Heart left ventricle (tissue), 13 donors: Measurements from ENCODE around the gene SYNPO.

Experiments
- POLR2A ChIP-seq, 2 donors: fragments of 450-650 bp; IDR thresholded peaks; one replicate each; pipeline ENCODE4 v1.6.1; 2017; ENCODE audit warnings: antibody characterized with exemption in 2 of 2, mild to moderate bottlenecking in 2 of 2, moderate library complexity in 2 of 2
- TF ChIP-seq, protein P1 (sequence below), 12 donors: fragments of 200-600 bp; sonication (generic) in 4 of 12; IDR thresholded peaks; one replicate each; pipeline versions ENCODE4 v1.5.0 to v1.8.0; 2018 to 2022; ENCODE audit warnings: antibody characterized with exemption in 12 of 12, mild to moderate bottlenecking in 5 of 12
- donor health status: ischemic (EF 13 %, LVEDD 7.1; RV severe dilation, severe dysfunction).
- donor health status: DM: no; HTN: yes; CAD: no.
- donor health status: DM: no; HTN: no; CAD: no.
- donor health status: ischemic (EF 25% LVEDD 6.9; RV normal size, moderate dysfunction).
- donor health status: ischemic (EF 25% LVEDD 5.7; RV mildly dilated, moderate dysfunction).
- donor health status: ischemic (EF 35%, LVEDD 5.7; RV mildly dilated, moderate dysfunction).
- donor health status: nonischemic (EF 11% LVEDD 7.7; RV severe dilation, severe dysfunction).
- donor health status: DM: yes; HTN: yes; CAD: no.
- donor health status: PGD.
- donor health status: ischemic (EF 29% LVEDD 5.4; RV normal size, mild dysfunction).
- donor health status: nonischemic (EF 23%, LVEDD 6.1; RV moderate dilation, normal function).

DNA sequence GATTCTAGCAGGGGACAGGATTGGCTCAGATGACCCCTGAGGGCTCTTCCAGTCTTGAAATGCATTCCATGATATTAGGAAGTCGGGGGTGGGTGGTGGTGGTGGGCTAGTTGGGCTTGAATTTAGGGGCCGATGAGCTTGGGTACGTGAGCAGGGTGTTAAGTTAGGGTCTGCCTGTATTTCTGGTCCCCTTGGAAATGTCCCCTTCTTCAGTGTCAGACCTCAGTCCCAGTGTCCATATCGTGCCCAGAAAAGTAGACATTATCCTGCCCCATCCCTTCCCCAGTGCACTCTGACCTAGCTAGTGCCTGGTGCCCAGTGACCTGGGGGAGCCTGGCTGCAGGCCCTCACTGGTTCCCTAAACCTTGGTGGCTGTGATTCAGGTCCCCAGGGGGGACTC is 17.7 kb downstream of the SYNPO start:
- TF ChIP-seq, protein P1, sequence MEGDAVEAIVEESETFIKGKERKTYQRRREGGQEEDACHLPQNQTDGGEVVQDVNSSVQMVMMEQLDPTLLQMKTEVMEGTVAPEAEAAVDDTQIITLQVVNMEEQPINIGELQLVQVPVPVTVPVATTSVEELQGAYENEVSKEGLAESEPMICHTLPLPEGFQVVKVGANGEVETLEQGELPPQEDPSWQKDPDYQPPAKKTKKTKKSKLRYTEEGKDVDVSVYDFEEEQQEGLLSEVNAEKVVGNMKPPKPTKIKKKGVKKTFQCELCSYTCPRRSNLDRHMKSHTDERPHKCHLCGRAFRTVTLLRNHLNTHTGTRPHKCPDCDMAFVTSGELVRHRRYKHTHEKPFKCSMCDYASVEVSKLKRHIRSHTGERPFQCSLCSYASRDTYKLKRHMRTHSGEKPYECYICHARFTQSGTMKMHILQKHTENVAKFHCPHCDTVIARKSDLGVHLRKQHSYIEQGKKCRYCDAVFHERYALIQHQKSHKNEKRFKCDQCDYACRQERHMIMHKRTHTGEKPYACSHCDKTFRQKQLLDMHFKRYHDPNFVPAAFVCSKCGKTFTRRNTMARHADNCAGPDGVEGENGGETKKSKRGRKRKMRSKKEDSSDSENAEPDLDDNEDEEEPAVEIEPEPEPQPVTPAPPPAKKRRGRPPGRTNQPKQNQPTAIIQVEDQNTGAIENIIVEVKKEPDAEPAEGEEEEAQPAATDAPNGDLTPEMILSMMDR (IDR thresholded peaks at IDR 0.05): no peak
- no peak for TF ChIP-seq POLR2A (IDR thresholded peaks at IDR 0.05)
